Choroid plexus epithelial cell (primary cell): Measurements from ENCODE around the gene NSUN3.
A peak's percentile ranks its signal among the peaks of the same experiment; 100 is the strongest.
"Not testable (repeated sequence)": the region's sequence is repeated elsewhere in the genome, so short reads cannot be mapped to it uniquely, and the experiment has no call there.

Experiments
- DNase-seq: peaks from one replicate; pipeline ENCODE4 v3.0.0-alpha.2; 2010; ENCODE audit warnings: low read depth
- H3K4me3 ChIP-seq: 2 replicates; pipeline ENCODE4 v1.5.1; 2011; ENCODE audit warnings: low read depth, mild to moderate bottlenecking, control low read depth, low read length, moderate library complexity
- CTCF ChIP-seq: conservative IDR thresholded peaks from 2 replicates; pipeline ENCODE4 v1.5.1; 2011; ENCODE audit warnings: low read depth, mild to moderate bottlenecking, control low read depth, inconsistent platforms, low read length, moderate library complexity

The NSUN3 gene

GRCh38 chr3:94101860-94102259 is 39.0 kb downstream of the NSUN3 start:
- H3K4me3 ChIP-seq = no peak overlapping the region
- DNase-seq = peak; percentile 62

GRCh38 chr3:94106268-94106667 is 43.4 kb downstream of the NSUN3 start:
- H3K4me3 ChIP-seq = no peak overlapping the region
- no peak for DNase-seq
- no peak for TF ChIP-seq CTCF

More at GRCh38 chr3:94101860-94102259, 39.0 kb downstream of the NSUN3 start:
- TF ChIP-seq CTCF = peak; percentile 47

GRCh38 chr3:94110232-94110631 is 47.4 kb downstream of the NSUN3 start:
- not testable (repeated sequence) for H3K4me3 ChIP-seq
- DNase-seq = peak; percentile 7

- no peak for DNase-seq
- H3K4me3 ChIP-seq = no peak overlapping the region
- TF ChIP-seq CTCF = no peak
Observed at GRCh38 chr3:94110854-94111253, 48.0 kb downstream of the NSUN3 start.

GRCh38 chr3:94114666-94115065 is 51.8 kb downstream of the NSUN3 start:
- TF ChIP-seq CTCF = no peak

GRCh38 chr3:94115482-94115881 is 52.6 kb downstream of the NSUN3 start:
- H3K4me3 ChIP-seq = no peak overlapping the region
- TF ChIP-seq CTCF = peak; percentile 62
- DNase-seq = peak; percentile 69

More at GRCh38 chr3:94114666-94115065, 51.8 kb downstream of the NSUN3 start:
- H3K4me3 ChIP-seq = no peak overlapping the region
- DNase-seq = no peak

GRCh38 chr3:94117729-94118128 is 54.9 kb downstream of the NSUN3 start:
- TF ChIP-seq CTCF = no peak
- no peak for DNase-seq
- H3K4me3 ChIP-seq = no peak overlapping the region

- no peak for DNase-seq
- H3K4me3 ChIP-seq = no peak overlapping the region
- TF ChIP-seq CTCF = no peak
Observed at GRCh38 chr3:94118390-94118789, 55.5 kb downstream of the NSUN3 start.
